PC-9 (cell line): ENCODE results near the gene FAM177B.

Experiments used
- CTCF ChIP-seq: fragments of 200-600 bp; sonication (generic); conservative IDR thresholded peaks from 2 replicates; pipeline ENCODE4 v1.6.1; 2017; ENCODE audit warnings: mixed run types, antibody characterized with exemption, mild to moderate bottlenecking, moderate library complexity
- EZH2 ChIP-seq: fragments of 200-600 bp; sonication (generic); IDR thresholded peaks from 2 replicates; pipeline ENCODE4 v1.8.0; 2017; ENCODE audit warnings: antibody characterized with exemption, low read depth

GRCh38 chr1:222777977-222778376, 41.0 kb downstream of the FAM177B start:
- TF ChIP-seq EZH2 (no peak), CTCF (no peak)
